GM21737 (cell line): ENCODE measurements around the gene MAML3.

ENCODE experiments used
- ATAC-seq: cut with Tn5 transposase; IDR thresholded peaks from one replicate; pipeline ENCODE4 v1.9.1; 2021; ENCODE audit warnings: mild to moderate bottlenecking, moderate library complexity; ENCODE audit not compliant: unreplicated experiment

Gene MAML3

GRCh38 chr4:139880841-139881240 is 273.1 kb downstream of the MAML3 start:
- no peak for ATAC-seq

- no peak for ATAC-seq
Observed at GRCh38 chr4:139878050-139878449, 275.9 kb downstream of the MAML3 start.

DNA sequence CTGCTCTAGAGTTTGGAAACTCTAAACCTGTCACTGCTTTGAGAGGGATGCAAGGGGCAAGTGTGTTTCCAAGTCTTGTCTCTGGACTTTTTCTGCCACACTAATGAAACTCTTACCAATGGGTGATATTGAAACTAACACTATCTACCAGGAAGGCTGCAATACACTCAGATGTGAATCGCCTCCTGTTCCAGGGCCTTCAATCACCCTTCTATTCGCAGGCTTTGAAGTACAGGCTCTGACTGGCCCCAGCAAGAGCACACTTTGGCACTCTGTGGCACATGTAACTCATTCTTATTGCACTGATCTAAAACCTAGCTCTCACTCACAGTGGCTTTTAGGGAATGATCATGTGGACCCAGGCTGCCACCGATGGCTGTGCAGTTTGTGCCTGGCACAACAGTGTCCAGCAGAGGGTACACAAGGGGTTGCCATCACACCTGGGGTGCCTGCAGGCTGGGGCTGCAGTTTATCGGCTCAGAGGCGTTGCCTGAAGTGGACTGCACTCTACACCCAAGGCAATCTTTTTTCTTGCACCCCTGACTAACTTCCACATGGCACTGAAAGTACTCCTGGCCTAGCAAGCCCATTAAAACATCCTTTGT is 277.5 kb downstream of the MAML3 start:
- no peak for ATAC-seq

DNA sequence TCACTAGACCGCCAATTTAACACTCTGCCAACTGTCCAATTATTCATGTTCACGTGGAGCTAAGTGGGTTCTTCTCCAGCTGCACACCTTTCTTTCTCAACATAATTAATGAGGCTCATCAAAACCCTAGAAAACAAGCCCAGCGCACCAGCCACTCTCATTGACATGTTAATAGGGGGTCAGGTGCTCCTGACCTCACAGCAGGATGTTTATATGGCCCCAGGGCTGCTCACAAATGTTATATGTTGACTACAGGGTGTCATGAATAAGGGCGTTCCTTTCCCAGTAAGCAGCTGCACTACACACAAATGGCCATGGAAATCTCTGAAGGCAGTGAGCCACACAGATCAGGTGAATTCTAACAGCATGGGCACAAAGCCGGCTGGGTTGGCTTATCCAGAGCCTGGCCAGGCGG is 278.6 kb downstream of the MAML3 start:
- ATAC-seq = no peak

GRCh38 chr4:139873111-139873860 is 280.7 kb downstream of the MAML3 start:
- ATAC-seq = no peak

- no peak for ATAC-seq
Observed at GRCh38 chr4:139872274-139872673, 281.7 kb downstream of the MAML3 start.

DNA sequence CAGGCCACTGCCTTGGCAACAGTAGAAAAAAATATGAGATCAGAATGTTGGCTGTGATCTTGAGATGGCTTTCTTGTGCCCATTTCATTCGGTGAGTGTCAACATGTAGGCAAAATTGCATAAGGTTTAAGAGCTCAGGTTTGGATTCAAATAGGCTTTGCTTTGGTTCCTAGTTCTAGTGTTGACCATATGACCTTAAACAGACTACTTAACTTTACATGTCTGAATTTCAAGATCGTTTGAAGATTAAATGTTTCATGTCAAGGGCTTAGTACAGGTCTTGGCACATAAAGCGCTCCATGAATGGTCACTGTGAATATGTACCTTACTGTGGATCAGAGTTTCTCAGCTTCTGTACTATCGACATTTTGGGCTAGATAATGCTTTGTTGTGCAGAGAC is 284.2 kb downstream of the MAML3 start:
- ATAC-seq = no peak

GRCh38 chr4:139866276-139866962 is 287.6 kb downstream of the MAML3 start:
- no peak for ATAC-seq

DNA sequence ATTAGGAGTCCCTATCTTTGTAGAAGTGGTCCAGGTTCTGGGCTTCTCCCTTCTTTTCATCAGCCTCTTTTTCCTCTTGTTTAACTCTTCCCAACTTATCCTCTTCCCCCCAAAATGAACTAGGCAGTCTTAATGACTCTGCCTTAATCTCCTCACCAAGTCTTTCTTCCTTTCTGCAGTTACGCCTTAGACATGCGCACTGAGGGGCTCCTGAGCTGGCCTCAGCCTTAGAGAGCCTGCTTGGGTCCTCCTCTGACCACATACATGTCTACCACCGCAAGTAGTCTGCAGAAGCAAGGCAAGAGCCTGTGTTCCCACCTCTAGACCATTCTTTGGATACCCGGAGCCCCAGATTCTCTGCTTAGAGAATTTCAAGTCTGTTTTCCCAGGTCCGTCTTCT is 288.4 kb downstream of the MAML3 start:
- ATAC-seq = no peak

GRCh38 chr4:139863531-139863930 is 290.5 kb downstream of the MAML3 start:
- ATAC-seq = no peak

GRCh38 chr4:139861471-139861870 is 292.5 kb downstream of the MAML3 start:
- no peak for ATAC-seq

DNA sequence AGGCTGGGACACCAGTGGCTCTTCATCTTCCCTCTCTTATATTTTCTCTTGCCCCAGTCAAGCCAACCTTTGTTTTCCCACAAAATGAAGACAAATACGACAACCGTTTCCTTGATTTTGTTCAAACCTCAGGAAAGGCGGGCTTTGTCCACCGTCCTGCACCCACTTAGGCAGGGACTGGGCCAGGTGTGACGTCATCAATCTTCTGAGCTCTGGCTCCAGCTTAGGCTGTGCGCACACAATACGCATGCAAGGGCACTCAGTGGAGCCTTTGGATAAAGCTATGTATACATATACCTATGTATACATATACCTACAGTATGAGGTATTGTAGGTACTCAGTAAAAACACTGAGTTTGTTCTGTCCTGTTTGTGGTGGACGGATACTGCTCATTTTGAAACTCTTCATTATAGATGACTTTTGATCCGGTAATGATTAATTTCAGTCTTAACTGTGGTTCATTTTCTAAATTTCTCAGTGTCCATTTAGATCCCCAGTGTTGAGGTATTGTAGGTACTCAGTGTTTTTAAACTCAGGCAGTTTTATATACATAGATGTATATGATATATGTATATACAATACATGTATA is 293.5 kb downstream of the MAML3 start:
- ATAC-seq = no peak

DNA sequence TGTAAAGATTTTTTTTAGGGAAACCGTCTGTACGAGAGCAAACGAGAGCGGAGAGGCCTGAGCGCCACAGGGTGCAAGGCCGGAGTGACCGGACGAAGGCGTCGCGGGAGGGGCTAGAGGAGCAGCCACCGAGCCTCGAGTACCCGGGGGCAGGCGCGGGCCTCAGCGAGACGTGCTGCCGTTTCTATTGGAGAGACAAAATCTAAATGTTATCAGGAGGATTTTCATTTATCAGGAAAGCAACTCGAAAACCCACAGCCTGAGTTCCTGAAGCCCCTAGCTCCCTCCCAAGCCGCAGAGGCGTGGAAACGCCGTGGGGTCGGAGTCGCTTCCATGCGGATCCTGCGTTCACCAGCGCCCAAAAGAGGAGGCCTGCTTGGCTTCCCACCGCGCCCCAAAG is 294.1 kb downstream of the MAML3 start:
- ATAC-seq = no peak

GRCh38 chr4:139858436-139859205 is 295.4 kb downstream of the MAML3 start:
- peak; percentile 88 for ATAC-seq

- ATAC-seq = no peak
Observed at GRCh38 chr4:139857977-139858376, 296.0 kb downstream of the MAML3 start.

DNA sequence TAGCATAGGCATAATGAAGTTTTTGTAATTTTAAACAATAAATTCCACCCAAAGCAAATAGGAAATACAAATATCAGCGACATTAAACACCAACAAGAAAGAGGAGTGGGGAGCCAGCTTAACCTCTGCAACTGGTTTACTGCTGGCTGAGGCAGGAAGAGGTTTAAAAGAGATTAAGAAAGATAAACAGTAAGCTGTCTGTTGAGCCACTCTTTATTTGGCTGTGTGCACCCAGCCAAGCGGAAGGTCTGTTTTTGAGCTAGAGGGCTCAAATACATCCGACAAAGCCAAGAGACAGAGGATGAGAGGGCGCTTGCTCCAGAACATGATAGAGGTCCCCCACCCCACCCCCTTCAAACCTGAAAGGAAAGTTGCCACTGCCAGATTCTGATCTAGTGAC is 297.0 kb downstream of the MAML3 start:
- ATAC-seq = no peak

DNA sequence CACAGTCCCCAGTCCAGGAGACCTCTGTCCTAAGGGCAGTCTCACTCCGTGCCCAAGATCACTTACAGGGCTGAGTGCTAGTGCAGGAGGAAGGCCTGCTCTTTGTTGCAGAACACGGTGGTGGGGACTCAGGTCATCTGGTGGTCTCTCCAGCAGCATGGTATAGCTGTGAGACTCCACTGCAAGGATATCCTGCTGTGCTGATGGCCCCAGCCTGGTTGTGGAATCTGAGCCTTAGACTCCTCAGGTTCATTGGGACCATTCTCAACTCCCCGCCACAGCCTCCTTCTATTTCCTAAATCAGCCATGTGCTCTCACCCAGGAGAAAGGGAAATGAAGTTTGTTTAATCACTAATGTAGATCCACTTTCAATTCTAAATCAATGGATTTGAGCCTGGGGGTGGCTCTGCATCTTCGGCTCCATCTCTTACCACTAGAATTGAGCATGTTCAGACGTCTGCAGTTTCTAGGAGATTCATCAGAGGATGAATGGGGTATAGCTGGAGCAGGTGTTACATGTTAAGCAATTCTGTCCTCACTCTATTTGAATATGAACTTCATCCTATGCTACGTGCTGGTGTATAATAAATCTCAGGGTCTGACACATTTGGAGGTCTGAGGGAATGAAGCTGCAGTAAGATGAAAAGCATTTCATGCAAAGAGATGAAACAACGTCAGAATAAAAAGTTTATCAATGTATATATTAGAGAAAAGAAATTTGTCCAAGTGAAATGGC is 299.1 kb downstream of the MAML3 start:
- ATAC-seq = no peak

GRCh38 chr4:139853309-139853708 is 300.7 kb downstream of the MAML3 start:
- no peak for ATAC-seq

- no peak for ATAC-seq
Observed at GRCh38 chr4:139852612-139853269, 301.2 kb downstream of the MAML3 start.

GRCh38 chr4:139851639-139852038 is 302.3 kb downstream of the MAML3 start:
- no peak for ATAC-seq
